BE2C (cell line): ENCODE results near the gene CDH15.

Experiments used
- DNase-seq: peaks from one replicate; pipeline ENCODE4 v3.0.0-alpha.2; 2020
- H3K27me3 ChIP-seq: fragments of 250-450 bp; sonication (Bioruptor Pico); 2 replicates; pipeline ENCODE4 v1.5.1; 2020; ENCODE audit warnings: mild to moderate bottlenecking
- H3K36me3 ChIP-seq: fragments of 250-450 bp; sonication (Bioruptor Pico); 2 replicates; pipeline ENCODE4 v1.5.1; 2020; ENCODE audit warnings: mild to moderate bottlenecking
- H3K4me1 ChIP-seq: fragments of 250-450 bp; sonication (Bioruptor Pico); 2 replicates; pipeline ENCODE4 v1.5.1; 2020
- H3K4me3 ChIP-seq: 2 replicates; pipeline ENCODE4 v1.5.1; 2011; ENCODE audit warnings: low read depth, low read length
- H3K9me3 ChIP-seq: fragments of 250-450 bp; sonication (Bioruptor Pico); 2 replicates; pipeline ENCODE4 v1.5.1; 2020
- CTCF ChIP-seq: IDR thresholded peaks from 2 replicates; pipeline ENCODE4 v1.5.1; 2012; ENCODE audit warnings: mild to moderate bottlenecking, low read depth, low read length

The CDH15 gene

GRCh38 chr16:89159066-89159849 lies 12.3 kb upstream of the CDH15 start:
- no peaks in the 10 kb centered on the region for H3K36me3 ChIP-seq
- H3K4me1 ChIP-seq: no peaks in the 10 kb centered on the region; the same call in 1 of the 2 replicates
- H3K4me3 ChIP-seq: no peak overlapping the region
- no peak for DNase-seq
- no peaks in the 10 kb centered on the region for H3K9me3 ChIP-seq
- TF ChIP-seq CTCF: no peak
- H3K27me3 ChIP-seq: peaks cover 9% of the 10 kb centered on the region; the same call in 1 of the 2 replicates

- no peaks in the 10 kb centered on the region for H3K9me3 ChIP-seq
- no peaks in the 10 kb centered on the region for H3K36me3 ChIP-seq
- DNase-seq: no peak
- H3K4me3 ChIP-seq: no peak overlapping the region
- H3K4me1 ChIP-seq: peaks cover 3% of the 10 kb centered on the region
- TF ChIP-seq CTCF: no peak
- H3K27me3 ChIP-seq: peaks cover 9% of the 10 kb centered on the region; the same call in 1 of the 2 replicates
Observed at GRCh38 chr16:89159850-89160354, 11.6 kb upstream of the CDH15 start.

- no peak overlapping the region for H3K4me3 ChIP-seq
- H3K36me3 ChIP-seq: no peaks in the 10 kb centered on the region
- TF ChIP-seq CTCF: no peak
- H3K27me3 ChIP-seq: peaks cover 9% of the 10 kb centered on the region; the same call in 1 of the 2 replicates
- peaks cover 3% of the 10 kb centered on the region for H3K4me1 ChIP-seq
- no peaks in the 10 kb centered on the region for H3K9me3 ChIP-seq
- DNase-seq: no peak
Observed at GRCh38 chr16:89160977-89161701, 10.4 kb upstream of the CDH15 start.

- Histone ChIP-seq H3K27me3 (peaks cover 13% of the 10 kb centered on the region; the same call in 1 of the 2 replicates), H3K4me1 (peaks cover 4% of the 10 kb centered on the region), H3K36me3 (no peaks in the 10 kb centered on the region), H3K4me3 (no peak overlapping the region), H3K9me3 (no peaks in the 10 kb centered on the region)
- DNase-seq: no peak
- TF ChIP-seq CTCF: no peak
Observed at GRCh38 chr16:89161763-89162713, 9.5 kb upstream of the CDH15 start.

GRCh38 chr16:89163297-89163696 lies 8.3 kb upstream of the CDH15 start:
- Histone ChIP-seq H3K36me3 (no peaks in the 10 kb centered on the region), H3K9me3 (no peaks in the 10 kb centered on the region), H3K4me1 (peaks cover 7% of the 10 kb centered on the region), H3K27me3 (peaks cover 20% of the 10 kb centered on the region), H3K4me3 (no peak overlapping the region)
- TF ChIP-seq CTCF: no peak
- no peak for DNase-seq
